ENCODE data around the gene CLEC3A.
"Not testable (repeated sequence)": the region's sequence is repeated elsewhere in the genome, so short reads cannot be mapped to it uniquely, and the experiment has no call there.

CLEC3A gene

DNA sequence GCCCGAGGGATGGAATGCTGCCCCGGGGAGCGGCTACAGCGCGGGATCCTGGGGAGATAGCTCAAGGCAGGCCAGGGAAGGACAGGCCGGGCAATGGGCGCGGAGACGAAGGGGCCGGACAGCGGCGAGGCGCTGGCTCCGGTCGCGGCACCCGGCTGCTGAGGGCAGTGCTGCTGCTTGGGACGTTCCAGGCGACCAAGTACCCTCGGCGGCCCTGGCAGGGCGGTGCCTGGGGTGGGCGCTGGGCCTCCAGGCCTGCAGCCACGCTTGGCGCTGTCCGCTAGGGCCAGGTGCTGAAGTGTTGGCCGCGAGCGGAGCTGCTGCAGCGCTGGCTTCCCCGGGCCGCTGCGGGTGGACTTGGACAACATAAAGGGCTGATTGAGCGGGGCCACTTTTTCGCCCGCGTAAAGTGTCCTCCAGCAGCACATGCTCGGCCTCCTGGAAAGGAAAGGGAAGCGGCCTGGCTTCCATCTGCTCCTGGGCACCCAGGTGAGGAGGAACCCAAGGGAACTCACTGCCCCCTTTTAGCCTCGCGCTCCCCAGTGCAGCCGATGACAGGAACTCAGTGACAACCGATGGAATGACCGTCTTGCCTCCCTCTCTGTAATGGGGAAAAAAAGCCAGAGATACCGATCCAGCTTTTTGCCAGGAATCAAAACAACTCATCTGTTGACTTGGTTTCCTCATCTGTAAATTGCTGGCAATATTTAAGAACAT, 23.7 kb downstream of the CLEC3A start:
- peak; percentile 46 for DNase-seq (ENCODE audit: low read depth)

DNA sequence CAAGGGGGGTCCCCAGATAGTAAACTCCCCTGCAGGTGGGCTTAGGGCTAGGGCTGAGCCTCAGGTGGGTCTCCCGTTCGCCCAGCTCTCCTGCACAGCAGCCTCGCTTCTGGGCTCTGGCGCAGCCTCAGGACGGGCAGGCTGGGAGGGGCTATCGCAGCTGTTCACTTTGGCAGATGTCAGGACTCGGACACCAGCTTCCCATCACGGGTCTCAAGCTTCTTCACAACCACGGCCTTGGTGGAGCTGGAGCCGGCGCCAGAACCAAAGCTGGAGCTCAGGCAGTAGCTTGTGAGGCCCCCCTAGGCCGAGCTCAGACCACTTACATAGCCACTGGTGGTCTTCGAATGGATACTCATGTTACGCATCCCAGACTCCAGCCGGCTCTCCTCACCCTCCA, 26.0 kb downstream of the CLEC3A start:
- TF ChIP-seq, protein P1, sequence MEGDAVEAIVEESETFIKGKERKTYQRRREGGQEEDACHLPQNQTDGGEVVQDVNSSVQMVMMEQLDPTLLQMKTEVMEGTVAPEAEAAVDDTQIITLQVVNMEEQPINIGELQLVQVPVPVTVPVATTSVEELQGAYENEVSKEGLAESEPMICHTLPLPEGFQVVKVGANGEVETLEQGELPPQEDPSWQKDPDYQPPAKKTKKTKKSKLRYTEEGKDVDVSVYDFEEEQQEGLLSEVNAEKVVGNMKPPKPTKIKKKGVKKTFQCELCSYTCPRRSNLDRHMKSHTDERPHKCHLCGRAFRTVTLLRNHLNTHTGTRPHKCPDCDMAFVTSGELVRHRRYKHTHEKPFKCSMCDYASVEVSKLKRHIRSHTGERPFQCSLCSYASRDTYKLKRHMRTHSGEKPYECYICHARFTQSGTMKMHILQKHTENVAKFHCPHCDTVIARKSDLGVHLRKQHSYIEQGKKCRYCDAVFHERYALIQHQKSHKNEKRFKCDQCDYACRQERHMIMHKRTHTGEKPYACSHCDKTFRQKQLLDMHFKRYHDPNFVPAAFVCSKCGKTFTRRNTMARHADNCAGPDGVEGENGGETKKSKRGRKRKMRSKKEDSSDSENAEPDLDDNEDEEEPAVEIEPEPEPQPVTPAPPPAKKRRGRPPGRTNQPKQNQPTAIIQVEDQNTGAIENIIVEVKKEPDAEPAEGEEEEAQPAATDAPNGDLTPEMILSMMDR (IDR thresholded peaks at IDR 0.05; ENCODE audit: low read depth, low read length, missing control alignments) = no peak
- in situ Hi-C loops (cut with HindIII; ENCODE audit: low sequenced_read_pairs) = no loop called here

More for the DNA sequence above, 23.7 kb downstream of the CLEC3A start:
- in situ Hi-C loops (cut with HindIII; ENCODE audit: low sequenced_read_pairs) = no loop called here
- H3K4me3 ChIP-seq (ENCODE audit: low read depth, low read length) = no peak overlapping the region
- TF ChIP-seq, protein P1 (IDR thresholded peaks at IDR 0.05; ENCODE audit: low read depth, low read length, missing control alignments) = peak; percentile 22

DNA sequence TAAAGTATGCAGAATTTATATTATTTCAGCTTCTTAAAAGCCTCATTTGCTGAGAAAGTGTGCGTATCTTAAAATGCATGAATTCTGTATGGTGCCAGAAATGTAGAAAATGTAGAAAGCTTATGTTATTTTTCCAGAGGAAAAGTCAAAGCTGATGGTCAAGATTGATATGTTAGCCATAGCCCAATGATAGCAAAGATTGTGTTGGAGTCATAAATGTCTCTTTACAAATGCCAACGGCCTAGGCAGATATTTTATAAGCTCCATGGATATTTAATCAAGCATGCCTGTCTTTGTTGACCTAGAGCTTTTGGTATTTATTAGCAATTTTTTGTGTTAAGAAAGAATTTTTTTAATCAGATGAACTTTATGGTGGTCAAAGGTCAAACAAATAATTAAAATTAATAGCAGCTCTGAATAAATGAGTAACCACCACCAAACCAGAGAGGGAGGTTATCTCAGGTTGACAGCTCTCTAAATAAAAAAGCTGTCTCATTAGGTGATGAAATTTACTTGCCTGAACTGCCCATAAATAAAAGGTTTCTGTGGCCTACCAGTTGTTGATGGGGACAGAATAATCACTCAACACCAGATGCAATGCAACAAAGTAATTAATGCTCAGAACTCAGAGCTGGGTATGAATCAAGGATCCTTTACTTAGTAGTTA, 28.5 kb downstream of the CLEC3A start:
- no peak for DNase-seq (ENCODE audit: low read depth)

More for the DNA sequence above, 26.0 kb downstream of the CLEC3A start:
- no peak overlapping the region for H3K4me3 ChIP-seq (ENCODE audit: low read depth, low read length)
- no peak for DNase-seq (ENCODE audit: low read depth)

GRCh38 chr16:78057803-78058564, 35.6 kb downstream of the CLEC3A start:
- no peak for DNase-seq (ENCODE audit: low read depth)
- TF ChIP-seq, protein P1 (IDR thresholded peaks at IDR 0.05; ENCODE audit: low read depth, low read length, missing control alignments) = no peak
- H3K4me3 ChIP-seq (ENCODE audit: low read depth, low read length) = no peak overlapping the region
- in situ Hi-C loops (cut with HindIII; ENCODE audit: low sequenced_read_pairs) = no loop called here

More for the DNA sequence above, 28.5 kb downstream of the CLEC3A start:
- H3K4me3 ChIP-seq (ENCODE audit: low read depth, low read length) = no peak overlapping the region
- in situ Hi-C loops (cut with HindIII; ENCODE audit: low sequenced_read_pairs) = no loop called here
- TF ChIP-seq, protein P1 (IDR thresholded peaks at IDR 0.05; ENCODE audit: low read depth, low read length, missing control alignments) = no peak

GRCh38 chr16:78059806-78060205, 37.5 kb downstream of the CLEC3A start:
- H3K4me3 ChIP-seq (ENCODE audit: low read depth, low read length); in situ Hi-C loops (cut with HindIII; ENCODE audit: low sequenced_read_pairs); DNase-seq (ENCODE audit: low read depth): not testable (repeated sequence)

DNA sequence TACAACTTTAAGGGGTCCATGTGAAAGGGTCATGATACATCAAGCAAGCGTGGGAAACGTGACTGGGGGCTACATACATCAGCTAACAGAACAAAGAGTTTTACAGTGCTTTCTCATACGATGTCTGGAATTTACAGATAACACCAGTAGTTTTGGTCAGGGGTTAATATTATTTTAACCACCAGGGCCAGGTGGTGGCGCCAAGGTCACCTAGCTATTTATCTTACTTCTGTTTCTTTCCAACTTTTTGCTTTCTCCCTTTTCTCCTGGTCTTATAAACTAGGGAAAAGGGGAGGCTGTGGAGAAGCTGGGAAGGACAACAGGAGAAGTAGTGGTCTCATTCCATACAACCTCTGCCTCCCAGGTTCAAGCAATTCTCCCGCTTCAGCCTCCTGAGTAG, 37.9 kb downstream of the CLEC3A start:
- TF ChIP-seq, protein P1 (IDR thresholded peaks at IDR 0.05; ENCODE audit: low read depth, low read length, missing control alignments) = no peak
- no peak for DNase-seq (ENCODE audit: low read depth)
- H3K4me3 ChIP-seq (ENCODE audit: low read depth, low read length) = no peak overlapping the region
- in situ Hi-C loops (cut with HindIII; ENCODE audit: low sequenced_read_pairs) = no loop called here

Measured in astrocyte of the cerebellum (primary cell).